GM12874 (cell line): ENCODE measurements around the gene TKFC.

Experiments
- TF ChIP-seq, protein P1 (sequence below): IDR thresholded peaks from 2 replicates; pipeline ENCODE4 v1.5.1; 2011; ENCODE audit warnings: low read depth, mild to moderate bottlenecking, control low read depth, low read length, moderate library complexity; ENCODE audit not compliant: insufficient read depth

Gene TKFC

GRCh38 chr11:61325649-61326414 lies 7.2 kb upstream of the TKFC start:
- TF ChIP-seq, protein P1, sequence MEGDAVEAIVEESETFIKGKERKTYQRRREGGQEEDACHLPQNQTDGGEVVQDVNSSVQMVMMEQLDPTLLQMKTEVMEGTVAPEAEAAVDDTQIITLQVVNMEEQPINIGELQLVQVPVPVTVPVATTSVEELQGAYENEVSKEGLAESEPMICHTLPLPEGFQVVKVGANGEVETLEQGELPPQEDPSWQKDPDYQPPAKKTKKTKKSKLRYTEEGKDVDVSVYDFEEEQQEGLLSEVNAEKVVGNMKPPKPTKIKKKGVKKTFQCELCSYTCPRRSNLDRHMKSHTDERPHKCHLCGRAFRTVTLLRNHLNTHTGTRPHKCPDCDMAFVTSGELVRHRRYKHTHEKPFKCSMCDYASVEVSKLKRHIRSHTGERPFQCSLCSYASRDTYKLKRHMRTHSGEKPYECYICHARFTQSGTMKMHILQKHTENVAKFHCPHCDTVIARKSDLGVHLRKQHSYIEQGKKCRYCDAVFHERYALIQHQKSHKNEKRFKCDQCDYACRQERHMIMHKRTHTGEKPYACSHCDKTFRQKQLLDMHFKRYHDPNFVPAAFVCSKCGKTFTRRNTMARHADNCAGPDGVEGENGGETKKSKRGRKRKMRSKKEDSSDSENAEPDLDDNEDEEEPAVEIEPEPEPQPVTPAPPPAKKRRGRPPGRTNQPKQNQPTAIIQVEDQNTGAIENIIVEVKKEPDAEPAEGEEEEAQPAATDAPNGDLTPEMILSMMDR: no peak

- TF ChIP-seq, protein P1: no peak
These were observed 5.4 kb upstream of the TKFC start for GRCh38 chr11:61327669-61328071.

- TF ChIP-seq, protein P1: no peak
These were observed 4.7 kb upstream of the TKFC start for GRCh38 chr11:61328351-61328750.

GRCh38 chr11:61329871-61330270 lies 3.2 kb upstream of the TKFC start:
- TF ChIP-seq, protein P1: no peak

- TF ChIP-seq, protein P1: no peak
These were observed 1.4 kb upstream of the TKFC start for GRCh38 chr11:61331651-61332050.

- TF ChIP-seq, protein P1: no peak
These were observed 689 bp upstream of the TKFC start for GRCh38 chr11:61332281-61332796.

DNA sequence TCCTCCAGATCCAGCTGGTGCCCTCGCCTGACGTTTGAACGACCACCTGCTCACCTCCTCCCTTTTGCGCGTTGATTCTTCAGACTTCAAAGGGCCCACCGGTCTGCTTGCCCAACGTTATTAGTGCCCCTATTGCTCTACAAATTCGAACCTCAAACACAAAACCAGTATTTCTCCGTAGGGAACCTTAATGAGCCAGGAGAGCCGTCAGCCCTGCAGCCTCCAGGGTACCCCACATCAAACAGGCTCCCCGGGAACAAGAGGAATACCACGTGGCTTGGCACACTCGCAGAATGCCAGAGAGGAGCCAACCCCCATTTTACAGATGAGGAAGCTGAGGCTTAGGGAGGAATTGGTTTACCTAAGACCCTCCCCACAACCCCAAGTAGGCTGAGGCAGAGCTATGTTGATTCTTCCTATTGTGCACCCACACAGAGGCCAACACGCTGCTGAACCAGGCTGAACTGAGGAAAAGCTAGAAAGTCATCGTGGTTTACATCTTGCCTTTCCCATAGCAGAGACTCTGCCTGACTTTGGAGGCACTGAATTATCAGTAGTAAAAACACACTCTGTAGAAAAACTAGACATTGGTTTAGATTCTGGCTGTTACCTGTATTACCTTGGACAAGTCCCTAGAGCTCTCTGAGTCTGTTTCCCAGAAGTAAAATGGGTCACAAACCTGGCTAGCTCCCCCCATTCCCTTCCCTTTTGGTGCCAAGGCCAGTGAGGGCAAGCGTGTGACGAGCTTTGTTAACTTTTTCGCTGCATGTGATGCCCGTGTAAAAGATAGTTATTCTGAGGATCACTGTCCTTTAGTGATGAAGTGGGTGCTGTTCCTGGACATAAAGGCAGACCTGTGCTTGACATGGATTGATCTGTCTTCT lies 764 bp downstream of the TKFC start:
- TF ChIP-seq, protein P1: no peak
